AG04450 (cell line): Measurements from ENCODE around the gene NPRL2. TPM values are rescaled to one million over a fixed set of nuclear protein-coding genes. Genes with fewer than 3 reads are reported as not detected.

Experiments used
- CTCF ChIA-PET: fragments of 300-600, 350-600 bp; formaldehyde crosslinking; extraction: SDS; loops from one replicate; lab custom pipeline; 2022; ENCODE audit warnings: antibody characterized with exemption, inconsistent platforms; lab: Charles Lee
- POLR2A ChIA-PET: fragments of 350-600 bp; formaldehyde crosslinking; extraction: SDS; loops from one replicate; lab custom pipeline; 2021; ENCODE audit warnings: antibody characterized with exemption, inconsistent platforms; lab: Yijun Ruan, JAX
- DNase-seq: peaks from one replicate; pipeline ENCODE4 v3.0.0-alpha.2; 2011; ENCODE audit warnings: low read depth, low spot score
- H3K27ac ChIP-seq: one replicate; pipeline ENCODE4 v1.5.1; 2012; ENCODE audit warnings: low read depth, low read length, control low read depth
- H3K27me3 ChIP-seq: one replicate; pipeline ENCODE4 v1.6.0; 2012; ENCODE audit warnings: low read length; ENCODE audit not compliant: control insufficient read depth, insufficient read depth
- H3K4me3 ChIP-seq: 2 replicates; pipeline ENCODE4 v1.5.1; 2011; ENCODE audit warnings: mild to moderate bottlenecking, low read depth, low read length, control low read depth
- H3K9me3 ChIP-seq: 2 replicates; pipeline ENCODE4 v1.5.1; 2012; ENCODE audit warnings: low read length; ENCODE audit not compliant: control insufficient read depth, insufficient read depth
- CTCF ChIP-seq: IDR thresholded peaks from 2 replicates; pipeline ENCODE4 v1.5.1; 2011; ENCODE audit warnings: low read depth, low read length, control low read depth, inconsistent platforms
- polyA plus RNA-seq: library from polyadenylated mRNA; depleted of rRNA; stranded (reverse); fragments of >200 nt; gene quantifications from 2 replicates; pipeline ENCODE4 v1.2.3, GENCODE V29; 2011

NPRL2 gene
- polyA plus RNA-seq, 1 experiment = 25.6 TPM

GRCh38 chr3:50374363-50375257, 24.0 kb upstream of the NPRL2 start:
- H3K4me3 ChIP-seq = no peak overlapping the region
- no peaks in the 10 kb centered on the region for H3K9me3 ChIP-seq
- CTCF ChIA-PET = interaction anchor here (0.7 kb wide), 1 partner anchor 133 kb away, joined by 3 read pairs; no protein-coding TSS in a partner anchor
- H3K27me3 ChIP-seq = peaks cover 35% of the 10 kb centered on the region
- TF ChIP-seq CTCF = no peak
- DNase-seq = no peak
- H3K27ac ChIP-seq = no peak overlapping the region
- POLR2A ChIA-PET = no interaction called here

GRCh38 chr3:50373146-50374051, 22.8 kb upstream of the NPRL2 start:
- ChIA-PET POLR2A (no interaction called here), CTCF (no interaction called here)
- no peak for DNase-seq
- H3K27me3 ChIP-seq = peaks cover 42% of the 10 kb centered on the region
- no peaks in the 10 kb centered on the region for H3K9me3 ChIP-seq
- H3K27ac ChIP-seq = no peak overlapping the region
- H3K4me3 ChIP-seq = no peak overlapping the region
- no peak for TF ChIP-seq CTCF

- peaks cover 43% of the 10 kb centered on the region for H3K27me3 ChIP-seq
Observed at GRCh38 chr3:50372349-50372748, 21.8 kb upstream of the NPRL2 start.

GRCh38 chr3:50371133-50371685, 20.6 kb upstream of the NPRL2 start:
- Histone ChIP-seq H3K27ac (no peak overlapping the region), H3K27me3 (peaks cover 40% of the 10 kb centered on the region), H3K4me3 (no peak overlapping the region), H3K9me3 (no peaks in the 10 kb centered on the region)
- DNase-seq = no peak
- no peak for TF ChIP-seq CTCF
- POLR2A ChIA-PET = no interaction called here
- CTCF ChIA-PET = interaction anchor here (0.5 to 2.0 kb wide), 4 partner anchors 24 to 179 kb away, joined by 3 to 10 read pairs (median 3); no protein-coding TSS in a partner anchor

More at GRCh38 chr3:50372349-50372748, 21.8 kb upstream of the NPRL2 start:
- H3K27ac ChIP-seq = no peak overlapping the region
- no peaks in the 10 kb centered on the region for H3K9me3 ChIP-seq
- ChIA-PET POLR2A (no interaction called here), CTCF (no interaction called here)
- DNase-seq = no peak
- no peak for TF ChIP-seq CTCF
- H3K4me3 ChIP-seq = no peak overlapping the region
